Measurements from ENCODE around the gene DIO2. TPM values are rescaled to one million over a fixed set of nuclear protein-coding genes. Genes with fewer than 3 reads are reported as not detected.

Gene DIO2
- total and polyA plus RNA-seq, 7 donors, result 0.76 to 38.8 (median 4.4) TPM

DNA sequence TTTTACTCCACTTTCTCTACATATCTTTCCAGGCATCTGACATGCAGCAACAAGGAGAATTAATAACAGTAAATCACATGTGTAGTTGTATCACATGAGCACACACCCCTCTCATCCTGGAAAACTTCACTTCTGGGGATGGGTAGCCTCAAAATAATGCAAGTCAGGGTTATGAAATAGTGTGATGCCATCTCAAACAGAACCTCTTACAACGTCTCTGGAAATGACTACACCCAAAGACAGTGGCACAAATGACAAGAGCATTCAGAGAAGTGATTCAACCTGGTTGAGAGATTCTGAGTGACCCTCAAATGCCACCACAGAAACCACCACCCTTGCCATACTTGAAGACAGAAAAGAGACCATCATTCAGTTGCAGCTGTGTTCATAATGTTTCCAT lies 2.8 kb downstream of the DIO2 start:
- H3K36me3 ChIP-seq (ENCODE audit: insufficient read depth in 1 of 2, low read depth in 1 of 2), result no peaks in the 10 kb centered on the region
- DNase-seq, result no peak
- no peak for TF ChIP-seq CTCF (IDR thresholded peaks at IDR 0.05)
- H3K9me3 ChIP-seq, result no peaks in the 10 kb centered on the region
- intact Hi-C loops (cut with DNase I), result no loop called here
- ATAC-seq, result no peak
- H3K4me3 ChIP-seq, result no peak overlapping the region
- H3K27me3 ChIP-seq (ENCODE audit: insufficient read depth in 3 of 3, low read length in 2 of 3), result no peaks in the 10 kb centered on the region
- no peak overlapping the region for H3K27ac ChIP-seq
- 24 to 50% (median 25%) methylated on average over 1 of the region's 1 CpG for WGBS, 3 donors
- no peaks in the 10 kb centered on the region for H3K4me1 ChIP-seq

GRCh38 chr14:80206351-80207080 lies 4.8 kb downstream of the DIO2 start:
- H3K9me3 ChIP-seq, result no peaks in the 10 kb centered on the region
- H3K27me3 ChIP-seq (ENCODE audit: insufficient read depth in 3 of 3, low read length in 2 of 3), result no peaks in the 10 kb centered on the region
- 43 to 66% (median 43%) methylated on average over 8 of the region's 8 CpGs for WGBS, 3 donors
- no peak overlapping the region for H3K4me3 ChIP-seq
- ATAC-seq (no peak), DNase-seq (no peak)
- intact Hi-C loops (cut with DNase I), result no loop called here
- no peaks in the 10 kb centered on the region for H3K36me3 ChIP-seq (ENCODE audit: insufficient read depth in 1 of 2, low read depth in 1 of 2)
- H3K4me1 ChIP-seq, result no peaks in the 10 kb centered on the region
- no peak for TF ChIP-seq CTCF (IDR thresholded peaks at IDR 0.05)
- H3K27ac ChIP-seq, result no peak overlapping the region

GRCh38 chr14:80202888-80203562 lies 8.3 kb downstream of the DIO2 start:
- peak in 1 of 2 donors; percentile 43 for DNase-seq

GRCh38 chr14:80200093-80200492 lies 11.2 kb downstream of the DIO2 start:
- ATAC-seq (no peak), DNase-seq (no peak)
- H3K27ac ChIP-seq, result no peak overlapping the region
- TF ChIP-seq CTCF (IDR thresholded peaks at IDR 0.05), result no peak
- intact Hi-C loops (cut with DNase I), result no loop called here
- no peaks in the 10 kb centered on the region for H3K27me3 ChIP-seq (ENCODE audit: insufficient read depth in 3 of 3, low read length in 2 of 3)
- no peak overlapping the region for H3K4me3 ChIP-seq
- H3K9me3 ChIP-seq, result no peaks in the 10 kb centered on the region
- H3K4me1 ChIP-seq, result no peaks in the 10 kb centered on the region
- no peaks in the 10 kb centered on the region for H3K36me3 ChIP-seq (ENCODE audit: insufficient read depth in 1 of 2, low read depth in 1 of 2)
- WGBS, 3 donors, result 76 to 79% (median 79%) methylated on average over 4 of the region's 4 CpGs

More at GRCh38 chr14:80202888-80203562, 8.3 kb downstream of the DIO2 start:
- H3K36me3 ChIP-seq (ENCODE audit: insufficient read depth in 1 of 2, low read depth in 1 of 2), result no peaks in the 10 kb centered on the region
- no peak overlapping the region for H3K4me3 ChIP-seq
- H3K4me1 ChIP-seq, result no peaks in the 10 kb centered on the region
- 77 to 83% (median 82%) methylated on average over 9 of the region's 9 CpGs for WGBS, 3 donors
- H3K27me3 ChIP-seq (ENCODE audit: insufficient read depth in 3 of 3, low read length in 2 of 3), result no peaks in the 10 kb centered on the region
- TF ChIP-seq CTCF (IDR thresholded peaks at IDR 0.05), result no peak
- H3K27ac ChIP-seq, result no peak overlapping the region
- H3K9me3 ChIP-seq, result no peaks in the 10 kb centered on the region
- intact Hi-C loops (cut with DNase I), result no loop called here
- no peak for ATAC-seq
